ENCODE measurements around the gene UBXN7.
A peak's percentile ranks its signal among the peaks of the same experiment; 100 is the strongest.
"Not testable (repeated sequence)": the region's sequence is repeated elsewhere in the genome, so short reads cannot be mapped to it uniquely, and the experiment has no call there.

UBXN7 gene

DNA sequence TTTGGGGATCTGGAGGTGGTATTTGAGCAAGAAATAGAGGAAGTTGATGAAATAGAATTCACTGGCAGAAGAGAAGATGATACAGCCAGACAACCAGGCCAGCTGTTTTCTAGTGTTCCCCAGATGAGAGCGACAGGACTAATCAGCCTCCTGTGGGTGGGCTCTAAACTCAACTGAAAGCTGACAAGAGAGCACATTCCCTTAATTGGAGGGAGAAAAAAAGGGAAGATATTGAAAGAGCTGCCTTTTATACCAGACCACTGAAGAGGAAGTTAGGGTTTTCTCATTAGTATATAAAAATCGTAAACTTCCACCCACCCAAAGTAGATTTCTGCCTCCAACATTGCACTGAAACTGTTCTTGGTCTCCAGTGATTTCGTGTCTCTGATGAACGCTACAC is 87.6 kb downstream of the UBXN7 start:
- Histone ChIP-seq H3K4me3 (ENCODE audit: low read depth, low read length) (no peak overlapping the region), H3K27ac (ENCODE audit: extremely low read depth, low read depth, low read length) (no peak overlapping the region), H3K36me3 (ENCODE audit: control insufficient read depth in 2 of 2, insufficient read depth in 1 of 2, low read length in 2 of 2) (peaks cover 0 to 22% of the 10 kb centered on the region in 2 experiments; a peak in 1 of 3 replicates), H3K4me1 (ENCODE audit: control insufficient read depth, insufficient read depth, low read length) (no peaks in the 10 kb centered on the region), H3K9me3 (ENCODE audit: control insufficient read depth, insufficient read depth, low read depth, low read length) (no peaks in the 10 kb centered on the region)
- TF ChIP-seq ZEB2 (tag by site-specific recombination; IDR thresholded peaks at IDR 0.05) (no peak), ZNF174 (tag by site-specific recombination; IDR thresholded peaks at IDR 0.05) (no peak)
- TF ChIP-seq, protein P1, sequence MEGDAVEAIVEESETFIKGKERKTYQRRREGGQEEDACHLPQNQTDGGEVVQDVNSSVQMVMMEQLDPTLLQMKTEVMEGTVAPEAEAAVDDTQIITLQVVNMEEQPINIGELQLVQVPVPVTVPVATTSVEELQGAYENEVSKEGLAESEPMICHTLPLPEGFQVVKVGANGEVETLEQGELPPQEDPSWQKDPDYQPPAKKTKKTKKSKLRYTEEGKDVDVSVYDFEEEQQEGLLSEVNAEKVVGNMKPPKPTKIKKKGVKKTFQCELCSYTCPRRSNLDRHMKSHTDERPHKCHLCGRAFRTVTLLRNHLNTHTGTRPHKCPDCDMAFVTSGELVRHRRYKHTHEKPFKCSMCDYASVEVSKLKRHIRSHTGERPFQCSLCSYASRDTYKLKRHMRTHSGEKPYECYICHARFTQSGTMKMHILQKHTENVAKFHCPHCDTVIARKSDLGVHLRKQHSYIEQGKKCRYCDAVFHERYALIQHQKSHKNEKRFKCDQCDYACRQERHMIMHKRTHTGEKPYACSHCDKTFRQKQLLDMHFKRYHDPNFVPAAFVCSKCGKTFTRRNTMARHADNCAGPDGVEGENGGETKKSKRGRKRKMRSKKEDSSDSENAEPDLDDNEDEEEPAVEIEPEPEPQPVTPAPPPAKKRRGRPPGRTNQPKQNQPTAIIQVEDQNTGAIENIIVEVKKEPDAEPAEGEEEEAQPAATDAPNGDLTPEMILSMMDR (tag by site-specific recombination; IDR thresholded peaks at IDR 0.05): no peak
- POLR2A ChIA-PET: no interaction called here
- CTCF ChIA-PET: no interaction called here

DNA sequence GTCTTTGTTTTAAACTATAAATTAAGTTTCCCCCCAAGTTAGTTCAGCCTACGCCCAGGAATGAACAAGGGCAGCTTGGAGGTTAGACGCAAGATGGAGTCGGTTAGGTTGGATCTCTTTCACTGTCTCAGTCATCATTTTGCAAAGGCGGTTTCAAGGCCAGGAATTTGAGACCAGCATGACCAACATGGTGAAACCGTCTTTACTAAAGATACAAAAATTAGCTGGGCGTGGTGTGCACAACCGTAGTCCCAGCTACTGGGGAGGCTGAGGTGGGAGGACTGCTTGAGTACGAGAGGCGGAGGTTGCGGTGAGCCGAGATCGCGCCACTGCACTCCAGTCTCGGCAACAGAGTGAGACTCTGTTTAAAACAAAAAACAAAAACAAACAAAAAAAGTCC is 88.3 kb downstream of the UBXN7 start:
- H3K36me3 ChIP-seq (ENCODE audit: control insufficient read depth in 2 of 2, insufficient read depth in 1 of 2, low read length in 2 of 2): peaks cover 0 to 16% of the 10 kb centered on the region in 2 experiments; a peak in 1 of 3 replicates
- H3K9me3 ChIP-seq (ENCODE audit: control insufficient read depth, insufficient read depth, low read depth, low read length); H3K4me1 ChIP-seq (ENCODE audit: control insufficient read depth, insufficient read depth, low read length); POLR2A ChIA-PET; H3K4me3 ChIP-seq (ENCODE audit: low read depth, low read length); H3K27ac ChIP-seq (ENCODE audit: extremely low read depth, low read depth, low read length); CTCF ChIA-PET: not testable (repeated sequence)
- peak; percentile 75 for TF ChIP-seq PRDM4 (tag by site-specific recombination; IDR thresholded peaks at IDR 0.05)

DNA sequence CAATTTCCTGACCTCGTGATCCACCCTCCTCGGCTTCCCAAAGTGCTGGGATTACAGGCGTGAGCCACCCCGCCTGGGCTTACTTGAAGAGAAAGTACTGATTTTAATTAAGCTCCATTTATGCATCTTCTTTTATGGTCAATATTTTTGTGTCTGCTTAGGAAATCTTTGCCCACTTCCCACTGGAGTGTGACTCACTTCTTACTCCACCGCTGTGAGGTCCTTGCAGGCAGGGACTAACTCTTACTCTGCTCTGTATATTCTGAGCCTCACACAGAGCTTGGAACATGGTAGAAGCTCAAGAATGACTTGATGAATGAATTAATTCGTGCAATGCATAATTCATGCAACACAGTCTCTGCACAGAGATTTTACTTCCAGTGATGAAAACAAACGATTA is 91.1 kb downstream of the UBXN7 start:
- TF ChIP-seq ZBTB17 (tag by site-specific recombination; IDR thresholded peaks at IDR 0.05) (no peak), ZNF202 (tag by site-specific recombination; IDR thresholded peaks at IDR 0.05; ENCODE audit: borderline replicate concordance) (no peak), ZNF664 (tag by site-specific recombination; IDR thresholded peaks at IDR 0.05) (no peak), ZNF654 (tag by site-specific recombination; IDR thresholded peaks at IDR 0.05; ENCODE audit: low read depth) (no peak), ZSCAN30 (tag by site-specific recombination; IDR thresholded peaks at IDR 0.05) (no peak), ZNF48 (tag by site-specific recombination; IDR thresholded peaks at IDR 0.05) (no peak), FEZF1 (tag by site-specific recombination; IDR thresholded peaks at IDR 0.05) (no peak)
- TF ChIP-seq, protein P2, sequence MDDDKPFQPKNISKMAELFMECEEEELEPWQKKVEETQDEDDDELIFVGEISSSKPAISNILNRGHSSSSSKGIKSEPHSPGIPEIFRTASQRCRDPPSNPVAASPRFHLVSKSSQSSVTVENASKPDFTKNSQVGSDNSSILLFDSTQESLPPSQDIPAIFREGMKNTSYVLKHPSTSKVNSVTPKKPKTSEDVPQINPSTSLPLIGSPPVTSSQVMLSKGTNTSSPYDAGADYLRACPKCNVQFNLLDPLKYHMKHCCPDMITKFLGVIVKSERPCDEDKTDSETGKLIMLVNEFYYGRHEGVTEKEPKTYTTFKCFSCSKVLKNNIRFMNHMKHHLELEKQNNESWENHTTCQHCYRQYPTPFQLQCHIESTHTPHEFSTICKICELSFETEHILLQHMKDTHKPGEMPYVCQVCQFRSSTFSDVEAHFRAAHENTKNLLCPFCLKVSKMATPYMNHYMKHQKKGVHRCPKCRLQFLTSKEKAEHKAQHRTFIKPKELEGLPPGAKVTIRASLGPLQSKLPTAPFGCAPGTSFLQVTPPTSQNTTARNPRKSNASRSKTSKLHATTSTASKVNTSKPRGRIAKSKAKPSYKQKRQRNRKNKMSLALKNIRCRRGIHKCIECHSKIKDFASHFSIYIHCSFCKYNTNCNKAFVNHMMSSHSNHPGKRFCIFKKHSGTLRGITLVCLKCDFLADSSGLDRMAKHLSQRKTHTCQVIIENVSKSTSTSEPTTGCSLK (tag by site-specific recombination; IDR thresholded peaks at IDR 0.05): no peak
- Histone ChIP-seq H3K9me3 (ENCODE audit: control insufficient read depth, insufficient read depth, low read depth, low read length) (no peaks in the 10 kb centered on the region), H3K27ac (ENCODE audit: extremely low read depth, low read depth, low read length) (no peak overlapping the region), H3K36me3 (ENCODE audit: control insufficient read depth in 2 of 2, insufficient read depth in 1 of 2, low read length in 2 of 2) (no peaks in the 10 kb centered on the region), H3K4me1 (ENCODE audit: control insufficient read depth, insufficient read depth, low read length) (no peaks in the 10 kb centered on the region), H3K4me3 (ENCODE audit: low read depth, low read length) (no peak overlapping the region)
- ChIA-PET CTCF (interaction anchor here (0.7 kb wide), 1 partner anchor 81 kb away, joined by 4 read pairs; no protein-coding TSS in a partner anchor), POLR2A (no interaction called here)

DNA sequence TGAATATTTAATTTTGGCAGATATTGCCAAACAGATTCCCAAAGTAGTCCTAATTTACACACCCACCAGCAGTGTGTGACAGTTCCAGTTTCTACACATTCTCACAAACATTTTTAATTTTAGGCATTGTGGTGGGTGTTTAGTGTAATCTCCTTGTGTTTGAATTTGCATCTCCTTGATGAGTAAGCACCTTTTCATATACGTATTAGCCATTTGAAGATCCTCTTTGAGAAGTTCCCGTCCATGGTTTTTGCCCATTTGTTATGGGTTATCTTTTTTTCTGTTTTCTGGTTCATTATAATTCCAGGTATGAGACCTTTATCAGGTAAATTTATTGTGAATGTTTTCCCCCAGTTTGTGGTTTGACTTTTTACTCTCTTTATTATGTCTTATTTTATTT is 91.8 kb downstream of the UBXN7 start:
- no peaks in the 10 kb centered on the region for H3K36me3 ChIP-seq (ENCODE audit: control insufficient read depth in 2 of 2, insufficient read depth in 1 of 2, low read length in 2 of 2)
- no peaks in the 10 kb centered on the region for H3K4me1 ChIP-seq (ENCODE audit: control insufficient read depth, insufficient read depth, low read length)
- no peak overlapping the region for H3K4me3 ChIP-seq (ENCODE audit: low read depth, low read length)
- no peaks in the 10 kb centered on the region for H3K9me3 ChIP-seq (ENCODE audit: control insufficient read depth, insufficient read depth, low read depth, low read length)
- ChIA-PET POLR2A (no interaction called here), CTCF (no interaction called here)
- H3K27ac ChIP-seq (ENCODE audit: extremely low read depth, low read depth, low read length): no peak overlapping the region
- TF ChIP-seq ZNF391 (tag by site-specific recombination; IDR thresholded peaks at IDR 0.05; ENCODE audit: borderline replicate concordance, low read depth): no peak
- no peak for TF ChIP-seq ZFP41 (tag by site-specific recombination; IDR thresholded peaks at IDR 0.05; ENCODE audit: borderline replicate concordance)
- TF ChIP-seq ZNF843 (tag by site-specific recombination; IDR thresholded peaks at IDR 0.05): no peak
- no peak for TF ChIP-seq ZNF26 (tag by site-specific recombination; IDR thresholded peaks at IDR 0.05)
- TF ChIP-seq ZNF423 (tag by site-specific recombination; IDR thresholded peaks at IDR 0.05): no peak
- no peak for TF ChIP-seq ZNF335 (tag by site-specific recombination; conservative IDR thresholded peaks at IDR 0.05)
- TF ChIP-seq ZNF324 (tag by site-specific recombination; IDR thresholded peaks at IDR 0.05): no peak

All from HEK293 (cell line).